ENCODE data around the gene AKR1C4. TPM values are rescaled to one million over a fixed set of nuclear protein-coding genes. Genes with fewer than 3 reads are reported as not detected.

Gene AKR1C4
- not detected in 2 replicates for polyA plus RNA-seq (2013)

GRCh38 chr10:5196702-5197113 lies at the start of gene AKR1C4:
Gene AKR1C4, plus strand, starts transcription at chr10:5196837. Its CDS starts 31 bp downstream, at chr10:5196868.
- WGBS (ENCODE audit: extremely low coverage, insufficient coverage, insufficient read length): no CpG with 5 or more reads among the region's 4 CpGs
- DNase-seq: no peak
- Histone ChIP-seq H3K27ac (ENCODE audit: low read depth, low read length) (no peak within 1 kb of the TSS), H3K4me1 (ENCODE audit: control insufficient read depth in 1 of 2, insufficient read depth in 2 of 2, low read length in 2 of 2) (no peaks in the 10 kb centered on the region), H3K4ac (ENCODE audit: low read depth, low read length) (no peak within 1 kb of the TSS), H3K14ac (ENCODE audit: low read length) (no peak within 1 kb of the TSS), H2BK5ac (ENCODE audit: low read depth, low read length, poor library complexity) (no peak within 1 kb of the TSS), H3K23ac (ENCODE audit: low read length) (no peak within 1 kb of the TSS), H4K8ac (ENCODE audit: low read depth, low read length) (no peak within 1 kb of the TSS), H2BK12ac (ENCODE audit: low read length) (no peak within 1 kb of the TSS), H2AK5ac (ENCODE audit: low read length) (no peak within 1 kb of the TSS), H2BK120ac (ENCODE audit: insufficient read depth, low read length, poor library complexity) (no peak within 1 kb of the TSS), H3K18ac (ENCODE audit: low read length) (no peak within 1 kb of the TSS), H3K4me2 (ENCODE audit: low read length) (no peak within 1 kb of the TSS), H3K9me3 (ENCODE audit: insufficient read depth, low read depth, low read length) (no peaks in the 10 kb centered on the region), H3K27me3 (ENCODE audit: insufficient read depth, low read length) (no peaks in the 10 kb centered on the region), H3K9ac (ENCODE audit: low read length) (no peak within 1 kb of the TSS), H2AFZ (ENCODE audit: insufficient read depth, low read length, poor library complexity) (no peak within 1 kb of the TSS), H3K4me3 (ENCODE audit: low read depth, low read length) (no peak within 1 kb of the TSS), H3K79me2 (ENCODE audit: control insufficient read depth, insufficient read depth, low read length, poor library complexity) (no peaks in the 10 kb centered on the region), H4K91ac (ENCODE audit: low read depth, low read length) (no peak within 1 kb of the TSS), H3K79me1 (ENCODE audit: low read length) (no peaks in the 10 kb centered on the region), H3K36me3 (ENCODE audit: control insufficient read depth in 1 of 2, insufficient read depth in 2 of 2, low read length in 2 of 2) (no peaks in the 10 kb centered on the region), H4K12ac (ENCODE audit: low read depth, low read length) (no peak within 1 kb of the TSS)

GRCh38 chr10:5146920-5147254 lies 49.8 kb upstream of the AKR1C4 start:
- DNase-seq: no peak
- Histone ChIP-seq H2AK5ac (ENCODE audit: low read length) (no peak overlapping the region), H3K9ac (ENCODE audit: low read length) (no peak overlapping the region), H3K79me1 (ENCODE audit: low read length) (no peaks in the 10 kb centered on the region), H3K4ac (ENCODE audit: low read depth, low read length) (no peak overlapping the region), H2BK12ac (ENCODE audit: low read length) (no peak overlapping the region), H3K27ac (ENCODE audit: low read depth, low read length) (no peak overlapping the region), H3K36me3 (ENCODE audit: control insufficient read depth in 1 of 2, insufficient read depth in 2 of 2, low read length in 2 of 2) (no peaks in the 10 kb centered on the region), H4K8ac (ENCODE audit: low read depth, low read length) (no peak overlapping the region), H2AFZ (ENCODE audit: insufficient read depth, low read length, poor library complexity) (no peak overlapping the region), H3K18ac (ENCODE audit: low read length) (no peak overlapping the region), H2BK5ac (ENCODE audit: low read depth, low read length, poor library complexity) (no peak overlapping the region), H4K12ac (ENCODE audit: low read depth, low read length) (no peak overlapping the region), H3K23ac (ENCODE audit: low read length) (no peak overlapping the region), H3K4me1 (ENCODE audit: control insufficient read depth in 1 of 2, insufficient read depth in 2 of 2, low read length in 2 of 2) (no peaks in the 10 kb centered on the region), H3K14ac (ENCODE audit: low read length) (no peak overlapping the region), H3K27me3 (ENCODE audit: insufficient read depth, low read length) (no peaks in the 10 kb centered on the region), H3K9me3 (ENCODE audit: insufficient read depth, low read depth, low read length) (peaks cover 3% of the 10 kb centered on the region), H2BK120ac (ENCODE audit: insufficient read depth, low read length, poor library complexity) (no peak overlapping the region), H3K79me2 (ENCODE audit: control insufficient read depth, insufficient read depth, low read length, poor library complexity) (no peaks in the 10 kb centered on the region), H3K4me2 (ENCODE audit: low read length) (no peak overlapping the region), H4K91ac (ENCODE audit: low read depth, low read length) (no peak overlapping the region), H3K4me3 (ENCODE audit: low read depth, low read length) (no peak overlapping the region)
- WGBS (ENCODE audit: extremely low coverage, insufficient coverage, insufficient read length): no CpG with 5 or more reads among the region's 5 CpGs

- Histone ChIP-seq H3K23ac (ENCODE audit: low read length) (no peak overlapping the region), H2BK12ac (ENCODE audit: low read length) (no peak overlapping the region), H3K36me3 (ENCODE audit: control insufficient read depth in 1 of 2, insufficient read depth in 2 of 2, low read length in 2 of 2) (no peaks in the 10 kb centered on the region), H3K18ac (ENCODE audit: low read length) (no peak overlapping the region), H4K12ac (ENCODE audit: low read depth, low read length) (no peak overlapping the region), H3K4me2 (ENCODE audit: low read length) (no peak overlapping the region), H2AK5ac (ENCODE audit: low read length) (no peak overlapping the region), H3K4me1 (ENCODE audit: control insufficient read depth in 1 of 2, insufficient read depth in 2 of 2, low read length in 2 of 2) (no peaks in the 10 kb centered on the region), H2BK5ac (ENCODE audit: low read depth, low read length, poor library complexity) (no peak overlapping the region), H3K4ac (ENCODE audit: low read depth, low read length) (no peak overlapping the region), H4K8ac (ENCODE audit: low read depth, low read length) (no peak overlapping the region), H2BK120ac (ENCODE audit: insufficient read depth, low read length, poor library complexity) (no peak overlapping the region), H3K14ac (ENCODE audit: low read length) (no peak overlapping the region), H4K91ac (ENCODE audit: low read depth, low read length) (no peak overlapping the region), H3K27ac (ENCODE audit: low read depth, low read length) (no peak overlapping the region), H3K9ac (ENCODE audit: low read length) (no peak overlapping the region), H3K9me3 (ENCODE audit: insufficient read depth, low read depth, low read length) (peaks cover 3% of the 10 kb centered on the region), H3K79me2 (ENCODE audit: control insufficient read depth, insufficient read depth, low read length, poor library complexity) (no peaks in the 10 kb centered on the region), H3K27me3 (ENCODE audit: insufficient read depth, low read length) (no peaks in the 10 kb centered on the region), H3K4me3 (ENCODE audit: low read depth, low read length) (no peak overlapping the region), H3K79me1 (ENCODE audit: low read length) (no peaks in the 10 kb centered on the region), H2AFZ (ENCODE audit: insufficient read depth, low read length, poor library complexity) (no peak overlapping the region)
- no peak for DNase-seq
- no CpG with 5 or more reads among the region's 5 CpGs for WGBS (ENCODE audit: extremely low coverage, insufficient coverage, insufficient read length)
Observed at GRCh38 chr10:5147255-5147980, 49.2 kb upstream of the AKR1C4 start.

GRCh38 chr10:5147981-5148677 lies 48.5 kb upstream of the AKR1C4 start:
- Histone ChIP-seq H3K9me3 (ENCODE audit: insufficient read depth, low read depth, low read length) (peaks cover 3% of the 10 kb centered on the region), H3K23ac (ENCODE audit: low read length) (no peak overlapping the region), H3K4me3 (ENCODE audit: low read depth, low read length) (no peak overlapping the region), H3K79me1 (ENCODE audit: low read length) (no peaks in the 10 kb centered on the region), H2AK5ac (ENCODE audit: low read length) (no peak overlapping the region), H3K27ac (ENCODE audit: low read depth, low read length) (no peak overlapping the region), H3K9ac (ENCODE audit: low read length) (no peak overlapping the region), H3K4ac (ENCODE audit: low read depth, low read length) (no peak overlapping the region), H3K4me2 (ENCODE audit: low read length) (no peak overlapping the region), H4K8ac (ENCODE audit: low read depth, low read length) (no peak overlapping the region), H3K79me2 (ENCODE audit: control insufficient read depth, insufficient read depth, low read length, poor library complexity) (no peaks in the 10 kb centered on the region), H2AFZ (ENCODE audit: insufficient read depth, low read length, poor library complexity) (no peak overlapping the region), H3K27me3 (ENCODE audit: insufficient read depth, low read length) (no peaks in the 10 kb centered on the region), H2BK5ac (ENCODE audit: low read depth, low read length, poor library complexity) (no peak overlapping the region), H2BK12ac (ENCODE audit: low read length) (no peak overlapping the region), H3K14ac (ENCODE audit: low read length) (no peak overlapping the region), H4K91ac (ENCODE audit: low read depth, low read length) (no peak overlapping the region), H4K12ac (ENCODE audit: low read depth, low read length) (no peak overlapping the region), H3K18ac (ENCODE audit: low read length) (no peak overlapping the region), H2BK120ac (ENCODE audit: insufficient read depth, low read length, poor library complexity) (no peak overlapping the region), H3K36me3 (ENCODE audit: control insufficient read depth in 1 of 2, insufficient read depth in 2 of 2, low read length in 2 of 2) (no peaks in the 10 kb centered on the region), H3K4me1 (ENCODE audit: control insufficient read depth in 1 of 2, insufficient read depth in 2 of 2, low read length in 2 of 2) (no peaks in the 10 kb centered on the region)
- DNase-seq: no peak
- no CpG with 5 or more reads among the region's 3 CpGs for WGBS (ENCODE audit: extremely low coverage, insufficient coverage, insufficient read length)

Measured in trophoblast cell (in vitro differentiated cells and primary cell).